ENCODE measurements around the gene SFMBT2.
A peak's percentile ranks its signal among the peaks of the same experiment; 100 is the strongest.

The SFMBT2 gene

GRCh38 chr10:7206412-7207100 lies 204.3 kb downstream of the SFMBT2 start:
- Histone ChIP-seq H3K27me3 (ENCODE audit: control insufficient read depth in 5 of 5, insufficient read depth in 4 of 5, low read length in 5 of 5) (no peaks in the 10 kb centered on the region), H3K27ac (ENCODE audit: low read depth, low read length) (no peak overlapping the region), H3K4me3 (ENCODE audit: low read depth in 1 of 5, low read length in 5 of 5) (no peak overlapping the region), H3K36me3 (ENCODE audit: control insufficient read depth in 5 of 5, insufficient read depth in 5 of 5, low read length in 5 of 5) (peaks cover 3 to 36% (median 9%) of the 10 kb centered on the region in 5 donors), H3K9me3 (ENCODE audit: control insufficient read depth in 5 of 5, low read length in 5 of 5) (no peaks in the 10 kb centered on the region), H3K9ac (ENCODE audit: low read length in 5 of 5) (no peak overlapping the region), H3K4me1 (ENCODE audit: control insufficient read depth in 5 of 5, insufficient read depth in 5 of 5, low read length in 5 of 5) (no peaks in the 10 kb centered on the region)

- Histone ChIP-seq H3K9ac (ENCODE audit: low read length in 5 of 5) (no peak overlapping the region), H3K9me3 (ENCODE audit: control insufficient read depth in 5 of 5, low read length in 5 of 5) (no peaks in the 10 kb centered on the region), H3K27me3 (ENCODE audit: control insufficient read depth in 5 of 5, insufficient read depth in 4 of 5, low read length in 5 of 5) (no peaks in the 10 kb centered on the region), H3K4me1 (ENCODE audit: control insufficient read depth in 5 of 5, insufficient read depth in 5 of 5, low read length in 5 of 5) (no peaks in the 10 kb centered on the region), H3K4me3 (ENCODE audit: low read depth in 1 of 5, low read length in 5 of 5) (no peak overlapping the region), H3K27ac (ENCODE audit: low read depth, low read length) (no peak overlapping the region), H3K36me3 (ENCODE audit: control insufficient read depth in 5 of 5, insufficient read depth in 5 of 5, low read length in 5 of 5) (peaks cover 3 to 37% (median 9%) of the 10 kb centered on the region in 5 donors)
Observed at GRCh38 chr10:7205656-7206055, 205.2 kb downstream of the SFMBT2 start.

- no peak overlapping the region for H3K4me3 ChIP-seq (ENCODE audit: low read depth in 1 of 5, low read length in 5 of 5)
- peaks cover 3 to 46% (median 15%) of the 10 kb centered on the region in 5 donors for H3K36me3 ChIP-seq (ENCODE audit: control insufficient read depth in 5 of 5, insufficient read depth in 5 of 5, low read length in 5 of 5)
- H3K4me1 ChIP-seq (ENCODE audit: control insufficient read depth in 5 of 5, insufficient read depth in 5 of 5, low read length in 5 of 5): no peaks in the 10 kb centered on the region
- H3K27ac ChIP-seq (ENCODE audit: low read depth, low read length): no peak overlapping the region
- H3K9me3 ChIP-seq (ENCODE audit: control insufficient read depth in 5 of 5, low read length in 5 of 5): no peaks in the 10 kb centered on the region
- no peak overlapping the region for H3K9ac ChIP-seq (ENCODE audit: low read length in 5 of 5)
- no peaks in the 10 kb centered on the region for H3K27me3 ChIP-seq (ENCODE audit: control insufficient read depth in 5 of 5, insufficient read depth in 4 of 5, low read length in 5 of 5)
Observed at GRCh38 chr10:7202793-7203355, 208.0 kb downstream of the SFMBT2 start.

GRCh38 chr10:7199152-7199760 lies 211.6 kb downstream of the SFMBT2 start:
- Histone ChIP-seq H3K27ac (ENCODE audit: low read depth, low read length) (no peak overlapping the region), H3K4me1 (ENCODE audit: control insufficient read depth in 5 of 5, insufficient read depth in 5 of 5, low read length in 5 of 5) (no peaks in the 10 kb centered on the region), H3K4me3 (ENCODE audit: low read depth in 1 of 5, low read length in 5 of 5) (no peak overlapping the region), H3K9me3 (ENCODE audit: control insufficient read depth in 5 of 5, low read length in 5 of 5) (peaks cover 4 to 10% (median 9%) of the 10 kb centered on the region in 5 donors), H3K9ac (ENCODE audit: low read length in 5 of 5) (no peak overlapping the region), H3K27me3 (ENCODE audit: control insufficient read depth in 5 of 5, insufficient read depth in 4 of 5, low read length in 5 of 5) (no peaks in the 10 kb centered on the region), H3K36me3 (ENCODE audit: control insufficient read depth in 5 of 5, insufficient read depth in 5 of 5, low read length in 5 of 5) (peaks cover 3 to 77% (median 27%) of the 10 kb centered on the region in 5 donors)

- Histone ChIP-seq H3K9ac (ENCODE audit: low read length in 5 of 5) (no peak overlapping the region), H3K27ac (ENCODE audit: low read depth, low read length) (no peak overlapping the region), H3K36me3 (ENCODE audit: control insufficient read depth in 5 of 5, insufficient read depth in 5 of 5, low read length in 5 of 5) (peaks cover 0 to 65% (median 24%) of the 10 kb centered on the region in 5 donors), H3K27me3 (ENCODE audit: control insufficient read depth in 5 of 5, insufficient read depth in 4 of 5, low read length in 5 of 5) (no peaks in the 10 kb centered on the region), H3K4me1 (ENCODE audit: control insufficient read depth in 5 of 5, insufficient read depth in 5 of 5, low read length in 5 of 5) (no peaks in the 10 kb centered on the region), H3K9me3 (ENCODE audit: control insufficient read depth in 5 of 5, low read length in 5 of 5) (peaks cover 4 to 10% (median 9%) of the 10 kb centered on the region in 5 donors), H3K4me3 (ENCODE audit: low read depth in 1 of 5, low read length in 5 of 5) (no peak overlapping the region)
Observed at GRCh38 chr10:7196284-7196683, 214.6 kb downstream of the SFMBT2 start.

- no peak overlapping the region for H3K9ac ChIP-seq (ENCODE audit: low read length in 5 of 5)
- peaks cover 0 to 58% (median 23%) of the 10 kb centered on the region in 5 donors for H3K36me3 ChIP-seq (ENCODE audit: control insufficient read depth in 5 of 5, insufficient read depth in 5 of 5, low read length in 5 of 5)
- no peak overlapping the region for H3K27ac ChIP-seq (ENCODE audit: low read depth, low read length)
- no peaks in the 10 kb centered on the region for H3K4me1 ChIP-seq (ENCODE audit: control insufficient read depth in 5 of 5, insufficient read depth in 5 of 5, low read length in 5 of 5)
- peak overlapping the region in 1 of 5 donors; percentile 13 for H3K4me3 ChIP-seq (ENCODE audit: low read depth in 1 of 5, low read length in 5 of 5)
- H3K9me3 ChIP-seq (ENCODE audit: control insufficient read depth in 5 of 5, low read length in 5 of 5): peaks cover 4 to 10% (median 9%) of the 10 kb centered on the region in 5 donors
- no peaks in the 10 kb centered on the region for H3K27me3 ChIP-seq (ENCODE audit: control insufficient read depth in 5 of 5, insufficient read depth in 4 of 5, low read length in 5 of 5)
Observed at GRCh38 chr10:7195118-7195517, 215.7 kb downstream of the SFMBT2 start.

GRCh38 chr10:7194571-7194970 lies 216.3 kb downstream of the SFMBT2 start:
- Histone ChIP-seq H3K4me3 (ENCODE audit: low read depth in 1 of 5, low read length in 5 of 5) (no peak overlapping the region), H3K4me1 (ENCODE audit: control insufficient read depth in 5 of 5, insufficient read depth in 5 of 5, low read length in 5 of 5) (no peaks in the 10 kb centered on the region), H3K9ac (ENCODE audit: low read length in 5 of 5) (no peak overlapping the region), H3K27ac (ENCODE audit: low read depth, low read length) (no peak overlapping the region), H3K9me3 (ENCODE audit: control insufficient read depth in 5 of 5, low read length in 5 of 5) (peaks cover 4 to 10% (median 9%) of the 10 kb centered on the region in 5 donors), H3K36me3 (ENCODE audit: control insufficient read depth in 5 of 5, insufficient read depth in 5 of 5, low read length in 5 of 5) (peaks cover 0 to 57% (median 23%) of the 10 kb centered on the region in 5 donors), H3K27me3 (ENCODE audit: control insufficient read depth in 5 of 5, insufficient read depth in 4 of 5, low read length in 5 of 5) (no peaks in the 10 kb centered on the region)

GRCh38 chr10:7193369-7193768 lies 217.5 kb downstream of the SFMBT2 start:
- Histone ChIP-seq H3K27me3 (ENCODE audit: control insufficient read depth in 5 of 5, insufficient read depth in 4 of 5, low read length in 5 of 5) (no peaks in the 10 kb centered on the region), H3K4me1 (ENCODE audit: control insufficient read depth in 5 of 5, insufficient read depth in 5 of 5, low read length in 5 of 5) (peaks cover 0 to 3% (median 0%) of the 10 kb centered on the region in 5 donors), H3K4me3 (ENCODE audit: low read depth in 1 of 5, low read length in 5 of 5) (no peak overlapping the region), H3K9me3 (ENCODE audit: control insufficient read depth in 5 of 5, low read length in 5 of 5) (peaks cover 4 to 10% (median 9%) of the 10 kb centered on the region in 5 donors), H3K36me3 (ENCODE audit: control insufficient read depth in 5 of 5, insufficient read depth in 5 of 5, low read length in 5 of 5) (peaks cover 0 to 55% (median 23%) of the 10 kb centered on the region in 5 donors), H3K9ac (ENCODE audit: low read length in 5 of 5) (no peak overlapping the region), H3K27ac (ENCODE audit: low read depth, low read length) (no peak overlapping the region)

- Histone ChIP-seq H3K27ac (ENCODE audit: low read depth, low read length) (no peak overlapping the region), H3K4me3 (ENCODE audit: low read depth in 1 of 5, low read length in 5 of 5) (no peak overlapping the region), H3K36me3 (ENCODE audit: control insufficient read depth in 5 of 5, insufficient read depth in 5 of 5, low read length in 5 of 5) (peaks cover 0 to 50% (median 23%) of the 10 kb centered on the region in 5 donors), H3K9ac (ENCODE audit: low read length in 5 of 5) (no peak overlapping the region), H3K4me1 (ENCODE audit: control insufficient read depth in 5 of 5, insufficient read depth in 5 of 5, low read length in 5 of 5) (peaks cover 0 to 3% (median 0%) of the 10 kb centered on the region in 5 donors), H3K9me3 (ENCODE audit: control insufficient read depth in 5 of 5, low read length in 5 of 5) (peaks cover 4 to 10% (median 9%) of the 10 kb centered on the region in 5 donors), H3K27me3 (ENCODE audit: control insufficient read depth in 5 of 5, insufficient read depth in 4 of 5, low read length in 5 of 5) (no peaks in the 10 kb centered on the region)
Observed at GRCh38 chr10:7192831-7193361, 217.9 kb downstream of the SFMBT2 start.

GRCh38 chr10:7192061-7192460 lies 218.8 kb downstream of the SFMBT2 start:
- peaks cover 0 to 42% (median 17%) of the 10 kb centered on the region in 5 donors for H3K36me3 ChIP-seq (ENCODE audit: control insufficient read depth in 5 of 5, insufficient read depth in 5 of 5, low read length in 5 of 5)
- no peak overlapping the region for H3K27ac ChIP-seq (ENCODE audit: low read depth, low read length)
- no peak overlapping the region for H3K9ac ChIP-seq (ENCODE audit: low read length in 5 of 5)
- H3K4me1 ChIP-seq (ENCODE audit: control insufficient read depth in 5 of 5, insufficient read depth in 5 of 5, low read length in 5 of 5): peaks cover 0 to 3% (median 0%) of the 10 kb centered on the region in 5 donors
- H3K9me3 ChIP-seq (ENCODE audit: control insufficient read depth in 5 of 5, low read length in 5 of 5): peaks cover 4 to 10% (median 9%) of the 10 kb centered on the region in 5 donors
- H3K4me3 ChIP-seq (ENCODE audit: low read depth in 1 of 5, low read length in 5 of 5): no peak overlapping the region
- H3K27me3 ChIP-seq (ENCODE audit: control insufficient read depth in 5 of 5, insufficient read depth in 4 of 5, low read length in 5 of 5): no peaks in the 10 kb centered on the region
